A549 (cell line): ENCODE data around the gene MEIOSIN. TPM values are rescaled to one million over a fixed set of nuclear protein-coding genes. Genes with fewer than 3 reads are reported as not detected.

Source experiments
- ATAC-seq, 2 experiments: fragments of 200-7000 bp in 1 of 2; fragments of >200 bp in 1 of 2; cut with Nextera tagmentation in 1 of 2; cut with Tn5 transposase in 1 of 2; 3 replicates each; pipeline versions ENCODE4 v1.8.0 to v1.9.1; 2018 to 2020; ENCODE audit warnings: mild to moderate bottlenecking in 1 of 2, moderate library complexity in 1 of 2
- CTCF ChIA-PET: fragments of 300-600 bp; sonication (Branson Sonifier 250); formaldehyde crosslinking; extraction: SDS; loops from one replicate; lab custom pipeline; 2021; ENCODE audit warnings: antibody characterized with exemption, inconsistent platforms; lab: Yijun Ruan, JAX
- POLR2A ChIA-PET: fragments of 350-600 bp; formaldehyde crosslinking; extraction: SDS; loops from one replicate; lab custom pipeline; 2021; ENCODE audit warnings: antibody characterized with exemption, inconsistent platforms; lab: Yijun Ruan, JAX
- DNase-seq, 2 experiments: peaks; one replicate each; pipeline versions ENCODE4 v3.0.0 to v3.0.0-alpha.2; 2011 to 2016; ENCODE audit warnings: low read depth in 1 of 2, low spot score in 1 of 2
- FAIRE-seq: peaks from 2 replicates; lab custom pipeline; 2011; peaks lifted over from hg19 to GRCh38; lab: Jason Lieb, UNC
- H3K27ac ChIP-seq, 2 experiments: fragments of >200 bp; sonication (Bioruptor Twin); formaldehyde crosslinking; 3 replicates each; pipeline ENCODE4 v1.5.1; 2016 to 2017
- H3K4me1 ChIP-seq: fragments of >200 bp; sonication (Bioruptor Twin); formaldehyde crosslinking; 3 replicates; pipeline ENCODE4 v1.6.1; 2016
- H3K4me2 ChIP-seq: fragments of >200 bp; sonication (Bioruptor Twin); formaldehyde crosslinking; 3 replicates; pipeline ENCODE4 v1.6.1; 2016
- H3K4me3 ChIP-seq: fragments of >200 bp; sonication (Bioruptor Twin); formaldehyde crosslinking; 3 replicates; pipeline ENCODE4 v1.5.1; 2016
- H3K9me3 ChIP-seq: fragments of >200 bp; sonication (Bioruptor Twin); formaldehyde crosslinking; 3 replicates; pipeline ENCODE4 v1.6.1; 2016
- CBX8 ChIP-seq: fragments of 200-600 bp; sonication (generic); IDR thresholded peaks from 2 replicates; pipeline ENCODE4 v1.6.1; 2016
- CEBPB ChIP-seq, 2 experiments: fragments of >200 bp in 1 of 2; sonication (Bioruptor Twin) in 1 of 2; formaldehyde crosslinking in 1 of 2; IDR thresholded peaks; 2 replicates each; pipeline ENCODE4 v1.6.1; 2012 to 2016
- EHMT2 ChIP-seq: fragments of 200-600 bp; sonication (generic); IDR thresholded peaks from 2 replicates; pipeline ENCODE4 v1.6.1; 2016; ENCODE audit warnings: antibody characterized with exemption, low read depth, mild to moderate bottlenecking, moderate library complexity
- EP300 ChIP-seq, 2 experiments: fragments of >200 bp; sonication (Bioruptor Twin); formaldehyde crosslinking; IDR thresholded peaks; 2 replicates in 1 of 2; 3 replicates in 1 of 2; pipeline ENCODE4 v1.6.1; 2016 to 2017
- HDAC2 ChIP-seq: fragments of 200-600 bp; sonication (generic); IDR thresholded peaks from 2 replicates; pipeline ENCODE4 v1.6.1; 2016
- HEYL ChIP-seq: fragments of 250-450 bp; sonication (Bioruptor Pico); IDR thresholded peaks from 2 replicates; pipeline ENCODE4 v1.8.0; 2021; ENCODE audit warnings: mild to moderate bottlenecking, moderate library complexity
- HOXB5 ChIP-seq: fragments of 250-450 bp; sonication (Bioruptor Pico); IDR thresholded peaks from 2 replicates; pipeline ENCODE4 v1.5.0; 2020; ENCODE audit warnings: mild to moderate bottlenecking, moderate library complexity
- JUN ChIP-seq, 2 experiments: fragments of >200 bp; sonication (Bioruptor Twin); formaldehyde crosslinking; IDR thresholded peaks; 2 replicates in 1 of 2; 3 replicates in 1 of 2; pipeline ENCODE4 v1.6.1; 2016 to 2017
- JUNB ChIP-seq: fragments of >200 bp; sonication (Bioruptor Twin); formaldehyde crosslinking; IDR thresholded peaks from 2 replicates; pipeline ENCODE4 v1.6.1; 2016
- KDM1A ChIP-seq: fragments of 200-600 bp; sonication (generic); IDR thresholded peaks from 2 replicates; pipeline ENCODE4 v1.6.1; 2016; ENCODE audit warnings: low read depth, mild to moderate bottlenecking
- MAZ ChIP-seq: fragments of 150-350 bp; IDR thresholded peaks from 2 replicates; pipeline ENCODE4 v1.6.1; 2014; ENCODE audit warnings: antibody characterized with exemption, low read depth, low read length, borderline replicate concordance
- NFE2L2 ChIP-seq: fragments of 150-350 bp; conservative IDR thresholded peaks from 2 replicates; pipeline ENCODE4 v1.6.1; 2014; ENCODE audit warnings: low read length
- NR3C1 ChIP-seq: fragments of >200 bp; sonication (Bioruptor Twin); formaldehyde crosslinking; IDR thresholded peaks from 3 replicates; pipeline ENCODE4 v1.6.1; 2017
- PHF8 ChIP-seq: fragments of 200-600 bp; sonication (generic); IDR thresholded peaks from 2 replicates; pipeline ENCODE4 v1.6.1; 2016; ENCODE audit warnings: low read depth, mild to moderate bottlenecking, antibody characterized with exemption, moderate library complexity, borderline replicate concordance
- RAD21 ChIP-seq, 2 experiments: fragments of >200 bp in 1 of 2; sonication (Bioruptor Twin) in 1 of 2; formaldehyde crosslinking in 1 of 2; IDR thresholded peaks in 1 of 2; conservative IDR thresholded peaks in 1 of 2; 2 replicates in 1 of 2; 3 replicates in 1 of 2; pipeline ENCODE4 v1.6.1; 2012 to 2018; ENCODE audit warnings: inconsistent platforms in 1 of 2
- RCOR1 ChIP-seq: fragments of 150-350 bp; IDR thresholded peaks from 2 replicates; pipeline ENCODE4 v1.6.1; 2014; ENCODE audit warnings: antibody characterized with exemption, low read length, low read depth
- RFX5 ChIP-seq: fragments of 450-650 bp; IDR thresholded peaks from 2 replicates; pipeline ENCODE4 v1.7.1; 2014; ENCODE audit warnings: antibody characterized with exemption, mild to moderate bottlenecking, moderate library complexity
- SMC3 ChIP-seq: fragments of >200 bp; sonication (Bioruptor Twin); formaldehyde crosslinking; IDR thresholded peaks from 3 replicates; pipeline ENCODE4 v1.6.1; 2018; ENCODE audit warnings: inconsistent platforms
- TP53 ChIP-seq: fragments of 250-450 bp; sonication (Bioruptor Pico); IDR thresholded peaks from 2 replicates; pipeline ENCODE4 v1.5.0; 2021; ENCODE audit warnings: mild to moderate bottlenecking, moderate library complexity
- ZC3H11A ChIP-seq: fragments of 450-650 bp; IDR thresholded peaks from 2 replicates; pipeline ENCODE4 v1.6.1; 2014; ENCODE audit warnings: antibody characterized with exemption, mild to moderate bottlenecking
- ZFP36 ChIP-seq: fragments of 450-650 bp; IDR thresholded peaks from 2 replicates; pipeline ENCODE4 v1.6.1; 2014; ENCODE audit warnings: borderline replicate concordance; ENCODE audit not compliant: partially characterized antibody
- ZNF302 ChIP-seq: fragments of 250-450 bp; sonication (Bioruptor Pico); IDR thresholded peaks from 2 replicates; pipeline ENCODE4 v1.9.0; 2021; ENCODE audit warnings: inconsistent platforms, mild to moderate bottlenecking, moderate library complexity
- ZSCAN20 ChIP-seq: fragments of 250-450 bp; sonication (Bioruptor Pico); IDR thresholded peaks from 2 replicates; pipeline ENCODE4 v1.8.0; 2022; ENCODE audit warnings: mild to moderate bottlenecking, moderate library complexity
- WGBS: methylation state at CpG from one replicate; pipeline ENCODE4 v1.1.6; 2017; ENCODE audit errors: missing lambda C conversion rate; 5-methylcytosine and 5-hydroxymethylcytosine counted together
- polyA plus RNA-seq, 4 experiments: library from polyadenylated mRNA; depleted of rRNA in 3 of 4; stranded (reverse); fragments of >200 nt; fragmentation: RNase III in 1 of 4; extraction: RNeasy Plus Mini Kit Qiagen cat#74134 plus additional on column Dnase treatment in 1 of 4; gene quantifications; 2 replicates in 3 of 4; 3 replicates in 1 of 4; pipeline ENCODE4 v1.2.3, GENCODE V29; 2011 to 2017
- TF ChIP-seq, protein P1 (sequence below): fragments of >200 bp; sonication (Bioruptor Twin); formaldehyde crosslinking; IDR thresholded peaks from 2 replicates; pipeline ENCODE4 v1.6.1; 2016
- TF ChIP-seq, protein P2 (sequence below): fragments of >200 bp; sonication (Bioruptor Twin); formaldehyde crosslinking; IDR thresholded peaks from 3 replicates; pipeline ENCODE4 v1.6.1; 2016
- TF ChIP-seq, protein P3 (sequence below): fragments of >200 bp; sonication (Bioruptor Twin); formaldehyde crosslinking; IDR thresholded peaks from 3 replicates; pipeline ENCODE4 v1.5.1; 2016

MEIOSIN gene
- polyA plus RNA-seq, 2 of the 4 experiments (the other 2 are of a cell fraction), result not detected

- ChIA-PET POLR2A (no interaction called here), CTCF (interaction anchor here (1.0 to 9.5 kb wide), 8 partner anchors 9 to 121 kb away, joined by 3 to 68 read pairs (median 4); partner anchors contain the start of genes FBXO46, FOXA3, QPCTL and SIX5)
- Histone ChIP-seq H3K4me3 (no peak overlapping the region), H3K27ac (no peak overlapping the region), H3K9me3 (no peaks in the 10 kb centered on the region), H3K4me2 (no peak overlapping the region), H3K4me1 (no peaks in the 10 kb centered on the region)
- DNase-seq (no peak), FAIRE-seq (no peak), ATAC-seq (peak; percentile 20 to 38; a peak in 3 of 6 replicates)
- 53% methylated on average over 4 of the region's 4 CpGs for WGBS
- no peak for TF ChIP-seq KDM1A
- TF ChIP-seq, protein P1, sequence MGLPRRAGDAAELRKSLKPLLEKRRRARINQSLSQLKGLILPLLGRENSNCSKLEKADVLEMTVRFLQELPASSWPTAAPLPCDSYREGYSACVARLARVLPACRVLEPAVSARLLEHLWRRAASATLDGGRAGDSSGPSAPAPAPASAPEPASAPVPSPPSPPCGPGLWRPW, result no peak
- TF ChIP-seq RFX5, result no peak
- TF ChIP-seq ZSCAN20 (CRISPR knock-in tag), result no peak
- TF ChIP-seq CEBPB (IDR thresholded peaks at IDR 0.05), result no peak
- no peak for TF ChIP-seq JUN (IDR thresholded peaks at IDR 0.05)
- TF ChIP-seq MAZ, result no peak
- TF ChIP-seq CBX8, result no peak
- no peak for TF ChIP-seq JUNB
- TF ChIP-seq ZNF302 (CRISPR knock-in tag), result no peak
- no peak for TF ChIP-seq EHMT2
- TF ChIP-seq, protein P2, sequence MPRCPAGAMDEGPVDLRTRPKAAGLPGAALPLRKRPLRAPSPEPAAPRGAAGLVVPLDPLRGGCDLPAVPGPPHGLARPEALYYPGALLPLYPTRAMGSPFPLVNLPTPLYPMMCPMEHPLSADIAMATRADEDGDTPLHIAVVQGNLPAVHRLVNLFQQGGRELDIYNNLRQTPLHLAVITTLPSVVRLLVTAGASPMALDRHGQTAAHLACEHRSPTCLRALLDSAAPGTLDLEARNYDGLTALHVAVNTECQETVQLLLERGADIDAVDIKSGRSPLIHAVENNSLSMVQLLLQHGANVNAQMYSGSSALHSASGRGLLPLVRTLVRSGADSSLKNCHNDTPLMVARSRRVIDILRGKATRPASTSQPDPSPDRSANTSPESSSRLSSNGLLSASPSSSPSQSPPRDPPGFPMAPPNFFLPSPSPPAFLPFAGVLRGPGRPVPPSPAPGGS, result no peak
- no peak for TF ChIP-seq EP300 (IDR thresholded peaks at IDR 0.05)
Observed at GRCh38 chr19:45742969-45743368, 9.7 kb downstream of the MEIOSIN start.

- no peak for FAIRE-seq
- no peak overlapping the region for H3K27ac ChIP-seq
- no peaks in the 10 kb centered on the region for H3K4me1 ChIP-seq
- no peak overlapping the region for H3K4me2 ChIP-seq
- POLR2A ChIA-PET, result interaction anchor here (1.0 kb wide), 1 partner anchor 24 kb away, joined by 5 read pairs; the partner anchor contains the start of gene SIX5
- no peak for ATAC-seq
- DNase-seq, result no peak
- H3K9me3 ChIP-seq, result no peaks in the 10 kb centered on the region
- CTCF ChIA-PET, result interaction anchor here (0.6 to 9.5 kb wide), 8 partner anchors 11 to 332 kb away, joined by 3 to 68 read pairs (median 5); partner anchors contain the start of genes FBXO46, QPCTL and SIX5
- no peak overlapping the region for H3K4me3 ChIP-seq
- TF ChIP-seq NFE2L2 (no peak), ZFP36 (no peak), MAZ (no peak), HEYL (no peak), RAD21 (conservative IDR thresholded peaks at IDR 0.05 in 1 of 2, IDR thresholded peaks at IDR 0.05 in 1 of 2) (no peak), NR3C1 (no peak), HOXB5 (no peak)
- TF ChIP-seq, protein P3, sequence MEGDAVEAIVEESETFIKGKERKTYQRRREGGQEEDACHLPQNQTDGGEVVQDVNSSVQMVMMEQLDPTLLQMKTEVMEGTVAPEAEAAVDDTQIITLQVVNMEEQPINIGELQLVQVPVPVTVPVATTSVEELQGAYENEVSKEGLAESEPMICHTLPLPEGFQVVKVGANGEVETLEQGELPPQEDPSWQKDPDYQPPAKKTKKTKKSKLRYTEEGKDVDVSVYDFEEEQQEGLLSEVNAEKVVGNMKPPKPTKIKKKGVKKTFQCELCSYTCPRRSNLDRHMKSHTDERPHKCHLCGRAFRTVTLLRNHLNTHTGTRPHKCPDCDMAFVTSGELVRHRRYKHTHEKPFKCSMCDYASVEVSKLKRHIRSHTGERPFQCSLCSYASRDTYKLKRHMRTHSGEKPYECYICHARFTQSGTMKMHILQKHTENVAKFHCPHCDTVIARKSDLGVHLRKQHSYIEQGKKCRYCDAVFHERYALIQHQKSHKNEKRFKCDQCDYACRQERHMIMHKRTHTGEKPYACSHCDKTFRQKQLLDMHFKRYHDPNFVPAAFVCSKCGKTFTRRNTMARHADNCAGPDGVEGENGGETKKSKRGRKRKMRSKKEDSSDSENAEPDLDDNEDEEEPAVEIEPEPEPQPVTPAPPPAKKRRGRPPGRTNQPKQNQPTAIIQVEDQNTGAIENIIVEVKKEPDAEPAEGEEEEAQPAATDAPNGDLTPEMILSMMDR, result no peak
- 90% methylated on average over 6 of the region's 6 CpGs for WGBS
Observed at GRCh38 chr19:45745606-45746005, 12.4 kb downstream of the MEIOSIN start.

DNA sequence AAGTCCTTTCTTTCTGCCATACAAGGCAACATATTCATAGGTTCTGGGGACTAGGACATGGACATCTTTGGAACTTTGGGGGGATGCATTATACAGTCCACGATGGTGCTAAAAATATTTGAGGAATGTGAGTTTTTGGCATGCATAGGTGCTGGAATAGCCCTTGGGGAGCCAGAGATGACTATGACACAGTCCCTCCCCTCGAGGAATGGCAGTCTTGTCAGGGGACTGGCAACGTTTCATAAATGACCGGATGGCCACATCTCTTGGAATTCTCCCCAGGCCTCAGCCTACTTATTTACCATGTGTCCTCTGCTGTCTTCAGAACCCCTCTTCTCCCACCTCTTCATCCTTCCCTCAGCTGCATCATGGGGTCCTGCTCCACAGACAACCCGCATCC, 13.6 kb downstream of the MEIOSIN start:
- TF ChIP-seq TP53 (CRISPR knock-in tag), result no peak
- no peak for TF ChIP-seq HDAC2
- TF ChIP-seq RCOR1, result no peak
- TF ChIP-seq CEBPB (IDR thresholded peaks at IDR 0.05), result no peak
- TF ChIP-seq SMC3, result no peak
- TF ChIP-seq MAZ, result no peak
- TF ChIP-seq ZSCAN20 (CRISPR knock-in tag), result no peak
- TF ChIP-seq, protein P2, result no peak
- no peak for TF ChIP-seq PHF8
- no peak for TF ChIP-seq ZC3H11A
- Histone ChIP-seq H3K9me3 (no peaks in the 10 kb centered on the region), H3K27ac (no peak overlapping the region), H3K4me1 (no peaks in the 10 kb centered on the region), H3K4me3 (no peak overlapping the region), H3K4me2 (no peak overlapping the region)
- FAIRE-seq, result no peak
- 60% methylated on average over 5 of the region's 5 CpGs for WGBS
- ATAC-seq, result no peak
- no peak for DNase-seq
- ChIA-PET CTCF (interaction anchor here (0.7 to 9.5 kb wide), 3 partner anchors 9 to 32 kb away, joined by 3 to 68 read pairs (median 9); partner anchors contain the start of gene SIX5), POLR2A (no interaction called here)
